Gastroesophageal sphincter (tissue), 3 donors: Measurements from ENCODE around the gene SGMS1.

Experiments used
- EP300 ChIP-seq: sonication (generic); formaldehyde crosslinking; IDR thresholded peaks from one replicate; pipeline ENCODE4 v1.6.1; 2017; ENCODE audit warnings: antibody characterized with exemption, mild to moderate bottlenecking
- POLR2A ChIP-seq, 2 donors: fragments of 450-650 bp; IDR thresholded peaks; one replicate each; pipeline ENCODE4 v1.6.1; 2017; ENCODE audit warnings: antibody characterized with exemption in 2 of 2, mild to moderate bottlenecking in 2 of 2, moderate library complexity in 1 of 2
- POLR2AphosphoS5 ChIP-seq: sonication (generic); formaldehyde crosslinking; IDR thresholded peaks from one replicate; pipeline ENCODE4 v1.6.1; 2017; ENCODE audit warnings: antibody characterized with exemption
- TF ChIP-seq, protein P1 (sequence below), 4 experiments: fragments of 200-600 bp in 2 of 4; fragments of 450-650 bp in 2 of 4; sonication (generic) in 1 of 4; IDR thresholded peaks; one replicate each; pipeline ENCODE4 v1.5.1; 2017 to 2019; ENCODE audit warnings: antibody characterized with exemption in 4 of 4, mild to moderate bottlenecking in 2 of 4, moderate library complexity in 2 of 4

DNA sequence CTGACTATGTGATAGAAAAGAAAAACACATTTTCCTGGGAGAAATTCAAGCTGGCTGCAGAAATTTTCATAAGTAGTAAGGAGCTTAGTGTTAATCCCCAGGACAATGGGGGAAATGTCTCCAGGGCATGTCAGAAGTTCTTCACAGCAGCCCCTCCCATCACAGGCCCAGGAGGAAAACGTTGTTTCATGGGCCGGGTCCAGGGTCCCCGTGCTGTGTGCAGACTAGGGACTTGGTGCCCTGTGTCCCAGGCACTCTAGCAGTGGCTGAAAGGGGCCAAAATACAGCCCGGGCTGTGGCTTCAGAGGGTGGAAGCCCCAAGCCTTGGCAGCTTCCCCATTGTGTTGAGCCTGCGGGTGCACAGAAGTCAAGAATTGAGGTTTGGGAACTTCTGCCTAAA lies 273.4 kb downstream of the SGMS1 start:
- TF ChIP-seq, protein P1, sequence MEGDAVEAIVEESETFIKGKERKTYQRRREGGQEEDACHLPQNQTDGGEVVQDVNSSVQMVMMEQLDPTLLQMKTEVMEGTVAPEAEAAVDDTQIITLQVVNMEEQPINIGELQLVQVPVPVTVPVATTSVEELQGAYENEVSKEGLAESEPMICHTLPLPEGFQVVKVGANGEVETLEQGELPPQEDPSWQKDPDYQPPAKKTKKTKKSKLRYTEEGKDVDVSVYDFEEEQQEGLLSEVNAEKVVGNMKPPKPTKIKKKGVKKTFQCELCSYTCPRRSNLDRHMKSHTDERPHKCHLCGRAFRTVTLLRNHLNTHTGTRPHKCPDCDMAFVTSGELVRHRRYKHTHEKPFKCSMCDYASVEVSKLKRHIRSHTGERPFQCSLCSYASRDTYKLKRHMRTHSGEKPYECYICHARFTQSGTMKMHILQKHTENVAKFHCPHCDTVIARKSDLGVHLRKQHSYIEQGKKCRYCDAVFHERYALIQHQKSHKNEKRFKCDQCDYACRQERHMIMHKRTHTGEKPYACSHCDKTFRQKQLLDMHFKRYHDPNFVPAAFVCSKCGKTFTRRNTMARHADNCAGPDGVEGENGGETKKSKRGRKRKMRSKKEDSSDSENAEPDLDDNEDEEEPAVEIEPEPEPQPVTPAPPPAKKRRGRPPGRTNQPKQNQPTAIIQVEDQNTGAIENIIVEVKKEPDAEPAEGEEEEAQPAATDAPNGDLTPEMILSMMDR (IDR thresholded peaks at IDR 0.05) = no peak
- no peak for TF ChIP-seq EP300
- no peak for TF ChIP-seq POLR2A (IDR thresholded peaks at IDR 0.05)
- no peak for TF ChIP-seq POLR2AphosphoS5
